ENCODE measurements around the gene RAB22A.

GRCh38 chr20:58416057-58416456 lies 106.5 kb downstream of the RAB22A start:
- TF ChIP-seq CTCF (IDR thresholded peaks at IDR 0.05; ENCODE audit: low read depth, low read length) (no peak), EZH2phosphoT487 (IDR thresholded peaks at IDR 0.05; ENCODE audit: low read depth) (no peak)
